Esophagus mucosa (tissue), 1 donor: ENCODE results near the gene THEM4. TPM values are rescaled to one million over a fixed set of nuclear protein-coding genes. Genes with fewer than 3 reads are reported as not detected.

Experiments used
- ATAC-seq: fragments of 200-7000 bp; cut with Tn5 transposase; one replicate; pipeline ENCODE4 v1.9.1; 2020
- total RNA-seq: library from RNA; stranded (reverse); gene quantifications from one replicate; pipeline ENCODE4 v1.2.4, GENCODE V29; 2023
- donor health status: DM: yes; HTN: yes; CAD: no.

THEM4 gene
- 4.8 TPM for total RNA-seq

DNA sequence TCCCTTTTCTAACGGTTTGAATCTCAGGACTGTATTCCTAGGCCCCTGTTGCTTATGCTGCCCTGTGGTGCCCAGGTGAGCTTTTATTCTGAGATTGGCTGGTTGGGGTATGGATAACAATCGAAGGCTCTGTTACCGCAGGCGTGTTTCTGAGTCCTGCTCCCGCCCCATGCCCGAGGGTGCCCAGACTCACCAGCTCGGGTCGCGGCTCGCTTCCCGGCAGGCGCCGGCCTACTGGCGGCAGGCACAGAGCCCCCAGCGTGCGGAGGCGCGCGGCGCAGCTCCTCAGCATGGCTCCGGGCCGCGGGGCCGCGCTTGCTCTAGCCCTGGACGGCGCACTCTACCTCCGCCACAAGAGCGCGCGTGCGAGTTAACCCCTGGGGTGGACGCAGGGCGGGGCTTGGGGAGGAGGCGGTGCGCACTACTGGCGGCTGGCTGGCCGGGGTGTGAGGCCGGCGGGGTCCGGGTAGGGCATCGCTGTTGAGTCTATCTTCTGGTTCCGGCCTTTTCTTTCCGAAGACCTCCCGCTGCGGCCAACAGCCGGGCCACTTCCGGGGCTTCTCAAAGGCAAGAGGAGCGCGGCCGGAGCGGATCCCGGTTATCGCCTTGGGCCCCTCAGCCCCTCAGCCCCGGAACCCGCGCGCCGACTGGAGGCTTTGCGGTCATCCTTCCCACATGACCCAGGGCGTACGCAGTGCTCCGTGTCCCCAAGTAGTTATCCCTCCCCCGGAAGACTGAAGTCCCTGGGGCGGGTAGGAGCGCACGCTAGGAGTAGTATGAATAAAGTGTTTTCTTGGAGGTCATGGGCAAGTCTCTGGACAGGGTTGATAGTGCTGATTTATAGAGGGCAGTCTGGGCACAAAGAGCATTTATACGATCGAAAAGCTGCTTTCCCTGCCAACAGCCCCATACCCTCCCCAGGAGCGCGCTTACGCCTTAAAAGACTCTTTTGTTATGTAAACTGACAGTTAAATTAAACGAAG, at the start of gene THEM4:
Gene THEM4 (minus strand): TSS at position 345 of the 983 bp plus-strand sequence. CDS start 53 bp downstream, at position 292.
- peak; percentile 99 for ATAC-seq

DNA sequence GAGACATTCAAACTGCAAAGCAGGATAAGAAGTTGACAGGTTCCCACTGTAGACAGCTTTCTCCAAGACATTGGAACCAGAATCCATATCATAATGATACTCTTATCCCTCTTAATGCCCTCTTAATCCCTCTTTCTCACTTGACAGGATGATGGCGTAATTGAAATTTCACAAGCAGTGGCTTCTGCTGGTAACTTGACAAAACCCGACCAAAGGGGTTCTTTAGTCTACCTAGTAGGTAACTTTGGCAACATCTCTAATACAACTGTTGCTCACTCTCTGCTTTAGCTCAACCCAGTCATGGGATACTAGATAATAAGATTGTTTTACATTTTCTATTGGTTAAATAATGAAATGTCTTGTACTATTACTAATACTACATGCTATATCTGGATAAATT, 49.6 kb upstream of the THEM4 start:
- ATAC-seq = peak; percentile 83

DNA sequence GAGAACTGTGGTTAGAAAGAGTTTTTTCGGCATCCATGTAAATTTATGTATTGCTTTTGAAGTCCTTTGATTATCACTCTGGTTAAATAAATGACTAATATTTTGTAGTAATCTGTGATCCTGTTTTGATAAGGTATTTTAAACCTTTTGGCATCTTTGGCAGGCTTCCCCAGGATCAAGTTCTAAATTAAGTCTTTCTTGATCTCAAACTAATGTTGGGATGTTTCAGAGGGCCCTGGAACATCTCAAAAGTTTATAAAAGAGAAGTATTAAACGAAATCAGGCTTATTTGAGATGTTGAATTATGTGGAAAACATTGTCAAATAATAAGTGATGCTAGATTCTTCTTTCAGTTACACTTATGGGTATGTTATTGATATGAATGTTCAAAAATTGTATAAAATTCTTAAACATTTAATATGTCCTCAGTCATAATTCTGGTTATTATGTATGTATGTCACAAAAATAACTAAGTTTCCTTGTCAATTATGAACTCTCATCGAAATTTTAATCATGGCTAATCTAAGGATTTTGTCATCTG, 47.7 kb upstream of the THEM4 start:
- ATAC-seq = no peak

DNA sequence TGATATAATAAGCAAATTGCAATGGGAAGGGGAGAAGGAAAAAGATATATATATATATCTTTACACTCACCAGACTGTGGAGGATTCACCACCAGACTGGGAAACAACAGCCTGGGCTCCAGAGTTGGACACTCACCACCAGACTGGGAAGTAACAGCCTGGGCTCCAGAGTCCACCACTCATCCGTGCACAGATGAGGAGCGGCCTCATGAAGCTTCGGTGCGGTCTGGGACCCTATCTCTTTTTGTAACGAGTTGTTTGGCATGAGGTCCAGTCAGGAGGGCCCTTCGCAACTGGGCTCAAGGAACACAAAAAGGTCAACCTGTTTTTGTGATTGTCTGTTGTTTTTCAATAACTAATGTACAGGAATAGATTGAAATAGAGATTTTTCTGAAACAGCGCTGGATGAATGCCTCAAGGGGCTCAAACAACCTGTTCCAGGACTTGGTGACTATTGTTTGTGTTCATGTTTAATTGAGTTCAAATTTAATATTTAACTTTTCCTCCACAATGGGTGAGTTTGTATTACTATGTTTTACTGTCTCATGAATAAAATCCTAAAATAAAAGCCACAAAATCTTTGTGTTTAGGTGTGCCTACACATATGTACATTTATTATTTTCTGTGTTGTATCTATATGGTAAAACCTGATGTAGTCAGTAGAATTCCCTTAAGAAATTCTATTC, 44.2 kb upstream of the THEM4 start:
- no peak for ATAC-seq

DNA sequence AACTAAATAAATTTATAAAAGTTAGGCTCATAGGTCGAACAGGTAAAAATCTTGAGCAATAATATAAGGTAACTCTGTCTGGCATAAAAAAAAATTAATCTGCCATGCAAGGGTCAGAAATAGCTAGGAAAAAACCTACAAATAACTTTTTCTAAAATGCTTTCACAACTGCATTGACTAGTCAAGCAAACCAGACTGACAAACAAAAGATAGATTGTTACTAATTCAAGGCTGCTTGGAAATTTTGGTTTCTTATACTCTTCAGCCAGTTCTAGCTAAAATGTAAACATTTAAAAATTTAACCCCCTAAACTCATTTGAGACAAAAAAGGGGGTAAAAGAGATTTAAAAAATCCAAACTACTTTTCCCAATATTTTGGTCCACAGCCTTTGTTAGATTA, 43.5 kb upstream of the THEM4 start:
- ATAC-seq = no peak

DNA sequence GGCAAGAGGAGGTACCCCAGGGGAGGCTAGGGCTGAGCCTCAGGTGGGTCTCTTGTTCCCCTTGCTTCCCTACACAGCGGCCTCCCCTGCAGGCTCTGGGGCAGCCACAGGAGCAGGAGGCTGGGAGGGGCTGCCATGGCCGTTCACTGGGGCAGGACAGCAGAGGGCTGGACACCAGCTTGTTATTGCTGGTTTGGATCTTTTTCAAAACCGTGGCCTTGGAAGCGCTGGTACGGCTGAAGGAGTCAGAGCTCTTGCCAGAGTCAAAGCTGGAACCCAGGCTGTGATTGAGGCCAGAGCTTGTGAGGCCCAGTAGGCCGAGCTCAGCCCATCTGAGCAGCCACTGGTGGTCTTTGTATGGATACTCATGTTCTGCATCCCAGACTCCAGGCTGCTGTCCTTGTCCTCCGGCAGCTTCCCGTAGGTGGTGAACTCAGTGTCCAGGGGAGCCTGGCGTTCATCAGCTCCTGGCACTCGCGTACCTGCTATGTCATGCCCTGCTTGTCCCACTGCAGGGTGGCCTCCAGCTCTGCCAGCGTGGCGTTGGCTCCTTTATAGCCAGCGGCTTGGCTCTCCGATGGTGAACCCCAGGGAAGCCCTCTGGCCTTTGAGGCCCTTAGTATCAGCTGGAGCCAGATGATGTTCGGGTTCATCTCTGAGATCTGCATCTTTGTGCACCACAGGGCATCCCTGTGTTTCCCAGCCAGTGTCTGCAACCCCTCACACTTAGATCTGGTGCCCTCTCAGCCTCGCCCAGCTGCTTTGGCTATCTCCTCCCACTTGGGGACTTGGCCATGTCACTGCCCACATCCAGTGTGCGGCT, 40.3 kb upstream of the THEM4 start:
- ATAC-seq = no peak

DNA sequence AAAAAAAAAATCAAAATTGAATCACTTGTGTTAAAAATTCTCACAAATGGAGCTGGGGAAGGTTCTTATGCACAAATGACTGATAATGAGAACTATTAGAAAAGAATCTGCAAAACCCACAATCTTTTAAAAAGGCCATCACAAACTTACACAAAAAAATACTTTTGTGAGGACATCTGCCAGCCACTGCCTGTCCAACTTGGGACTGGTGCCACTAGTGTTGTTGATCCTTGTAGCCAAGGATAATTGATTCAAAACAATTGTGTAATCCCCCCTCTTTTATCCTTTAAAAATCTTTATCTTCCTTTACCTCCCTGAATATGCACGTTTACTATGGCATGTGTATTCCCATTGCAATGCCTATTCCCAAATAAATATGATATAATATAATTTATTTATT, 39.2 kb upstream of the THEM4 start:
- no peak for ATAC-seq

DNA sequence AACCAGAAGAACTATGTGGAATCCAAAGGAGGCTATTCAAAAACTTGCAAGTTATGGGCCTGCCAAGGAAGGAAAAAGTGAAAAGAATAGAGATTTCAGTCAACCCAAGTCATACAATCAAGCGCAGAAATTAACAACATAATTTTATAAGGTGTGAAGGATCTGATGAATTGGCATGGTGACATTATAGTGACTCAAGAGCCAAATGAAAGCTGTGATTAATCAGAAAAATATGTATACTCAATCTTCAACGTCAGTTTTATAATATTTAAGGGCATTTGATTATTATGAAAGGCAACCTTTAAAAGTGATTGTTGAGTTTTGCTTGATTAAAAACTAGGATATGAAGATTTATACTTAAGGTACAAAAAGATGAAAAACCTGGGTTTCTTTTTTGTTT, 37.8 kb upstream of the THEM4 start:
- ATAC-seq = no peak

DNA sequence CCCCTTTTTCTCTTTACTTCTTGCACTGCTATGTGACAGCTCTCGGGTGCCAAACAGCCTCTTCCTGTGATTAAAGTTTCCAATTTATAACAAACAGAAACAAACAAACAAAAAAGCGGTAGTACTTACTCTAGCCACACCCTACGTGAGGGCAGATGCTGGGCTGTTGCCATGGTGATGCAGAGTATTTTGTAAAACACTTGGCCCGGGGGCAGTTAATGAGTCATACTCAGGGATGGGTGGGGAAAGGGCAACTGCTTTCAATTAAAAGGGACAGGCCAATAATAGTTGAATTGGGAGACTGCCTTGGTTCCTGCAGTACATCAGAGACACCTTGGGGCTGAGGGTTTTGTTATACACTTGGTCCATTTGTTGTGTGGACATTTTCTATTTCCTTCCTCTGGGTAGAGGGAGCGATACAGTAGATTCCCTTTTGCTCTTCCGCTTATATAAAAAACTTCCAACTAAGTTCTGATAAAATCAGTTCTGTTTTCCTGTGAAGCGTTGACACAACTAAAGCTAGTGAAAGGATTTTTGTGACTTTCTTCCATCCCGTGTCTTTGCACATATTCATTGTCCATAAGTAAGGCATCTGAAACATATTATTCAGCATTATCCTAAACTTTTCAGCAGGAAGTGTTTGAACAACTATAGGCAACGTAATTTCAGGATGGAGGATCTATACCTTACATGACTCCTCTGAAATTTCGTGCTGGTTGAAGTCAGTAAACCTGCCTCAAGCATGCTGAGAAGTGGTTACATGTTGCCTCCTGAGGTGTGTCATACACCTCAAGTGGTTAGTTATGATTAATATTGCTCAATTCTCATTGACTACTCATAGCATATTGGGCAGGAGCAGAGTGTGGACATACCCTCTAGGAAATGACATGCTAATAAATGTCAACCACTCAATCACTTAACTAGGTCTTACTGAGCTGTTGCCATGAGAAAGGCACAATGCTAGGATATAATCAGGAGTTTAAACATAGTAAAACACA, 36.7 kb upstream of the THEM4 start:
- ATAC-seq = peak; percentile 90

DNA sequence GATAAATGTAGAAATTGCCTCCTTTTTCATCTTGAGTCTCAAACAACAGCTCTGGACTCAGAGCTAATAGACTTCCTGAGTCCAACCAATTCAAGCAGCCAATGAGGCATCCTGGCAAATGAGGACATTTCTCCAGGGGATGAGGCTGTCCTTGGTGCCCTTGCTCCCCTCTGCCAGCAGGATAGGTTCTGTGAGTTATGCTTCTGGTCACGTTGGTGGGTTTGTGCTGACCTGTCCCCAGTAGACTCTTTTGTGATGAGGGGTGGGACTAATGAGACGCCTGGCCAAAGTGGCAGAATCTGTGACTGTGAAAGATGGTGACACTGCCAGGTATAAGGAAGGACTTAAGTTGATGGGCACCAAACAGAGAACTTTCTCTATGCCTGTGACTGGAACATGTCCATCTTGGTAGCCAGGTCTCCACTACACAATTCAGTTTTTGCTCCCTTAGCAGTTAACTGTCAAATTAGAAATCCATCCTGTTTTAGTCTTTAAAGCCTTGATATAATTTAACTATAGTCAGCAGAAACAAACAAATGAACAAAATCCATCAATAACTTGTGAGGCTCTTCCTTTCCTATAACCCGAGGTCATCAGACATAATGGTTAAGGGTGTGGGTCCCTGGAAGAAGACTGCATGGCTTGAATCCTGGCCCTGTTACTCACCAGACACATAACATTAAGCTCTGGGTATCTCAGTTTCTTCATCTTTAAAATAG, 35.7 kb upstream of the THEM4 start:
- no peak for ATAC-seq

DNA sequence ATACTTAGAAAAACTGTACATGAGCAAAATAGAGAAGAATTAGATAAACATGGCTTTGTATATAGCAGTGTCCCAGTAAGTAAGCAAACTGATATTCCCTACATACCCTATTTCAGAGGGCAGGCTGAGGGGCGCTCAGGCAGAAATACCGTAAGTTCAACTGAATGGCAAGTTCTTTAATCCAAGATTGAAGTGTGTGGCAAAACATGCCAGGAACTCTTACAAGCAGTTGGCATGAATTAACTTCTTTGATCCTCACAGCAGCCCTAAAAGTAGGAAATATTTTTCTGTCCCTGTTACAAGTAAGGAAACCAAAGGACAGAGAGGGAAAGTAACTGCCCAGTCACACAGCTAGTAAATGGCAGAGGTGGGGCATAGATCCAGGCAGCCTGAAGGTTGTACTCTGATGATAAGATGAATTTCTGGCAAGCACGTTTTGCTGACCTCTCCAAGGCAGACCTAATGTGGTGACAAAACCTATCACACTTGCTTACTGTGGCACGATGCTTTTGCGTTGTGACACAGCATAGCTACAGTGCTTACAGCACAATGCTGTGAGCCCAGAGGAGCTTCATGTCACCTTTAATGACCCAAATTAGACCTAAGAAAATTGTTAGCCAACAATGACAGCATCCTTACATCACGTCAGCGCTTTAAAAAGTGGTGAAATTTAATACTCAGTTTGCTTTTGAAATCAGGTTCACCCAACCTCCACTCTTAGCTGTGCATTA, 35.0 kb upstream of the THEM4 start:
- ATAC-seq = no peak

DNA sequence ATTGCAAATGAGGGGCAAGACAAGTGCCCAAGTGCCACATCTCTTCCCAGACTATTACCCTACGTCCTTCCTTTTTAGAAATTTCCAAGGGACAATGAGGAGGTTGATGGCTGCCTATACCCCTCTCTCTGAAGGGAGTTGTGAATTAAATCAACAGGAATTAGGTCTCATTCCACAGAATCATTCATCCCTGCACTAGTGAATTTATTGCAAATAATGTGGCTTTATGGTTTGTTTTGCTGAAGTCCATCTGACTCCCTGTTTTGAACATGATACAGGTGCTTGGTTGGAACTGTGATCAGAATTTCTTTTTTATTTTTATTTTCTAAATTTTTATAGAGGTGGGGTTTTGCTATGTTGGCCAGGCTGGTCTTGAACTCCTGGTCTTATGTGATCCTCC, 34.3 kb upstream of the THEM4 start:
- ATAC-seq = no peak

DNA sequence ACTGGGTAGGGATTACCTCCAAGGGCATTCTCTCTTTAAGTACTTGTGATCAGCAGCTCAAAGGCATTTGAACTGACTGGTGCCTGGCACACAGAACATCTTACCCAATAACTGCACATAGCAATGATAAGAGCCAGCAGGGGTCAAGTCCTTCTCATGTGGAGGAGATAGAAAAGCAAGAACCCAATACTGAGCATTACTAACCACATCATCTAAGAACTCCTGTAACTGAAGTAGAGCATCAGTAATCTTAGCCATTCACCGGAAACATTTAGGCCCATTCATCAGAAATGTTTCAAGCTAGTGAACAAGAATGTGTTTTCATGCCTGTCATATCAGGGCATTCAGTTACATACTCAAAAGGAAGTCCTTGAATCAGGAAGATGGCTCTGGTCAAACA, 33.6 kb upstream of the THEM4 start:
- no peak for ATAC-seq

DNA sequence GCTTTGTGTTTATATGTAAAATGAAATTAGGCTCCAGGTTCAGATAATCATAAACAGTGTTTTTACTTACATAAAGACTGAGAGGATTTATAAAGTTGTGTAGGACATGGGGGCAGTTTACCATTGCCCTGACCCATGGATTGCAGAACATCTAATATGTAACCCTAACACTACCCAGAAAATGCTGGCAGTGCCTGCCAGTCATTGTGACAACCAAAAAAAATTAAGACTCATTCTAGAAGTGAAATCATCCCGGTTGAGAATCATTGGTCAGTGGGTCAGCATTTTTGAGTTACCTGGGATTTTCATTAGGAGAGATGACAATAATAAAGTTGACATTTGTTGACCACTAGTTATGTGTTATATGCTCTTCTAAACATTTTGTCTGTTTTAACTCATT, 31.2 kb upstream of the THEM4 start:
- no peak for ATAC-seq

DNA sequence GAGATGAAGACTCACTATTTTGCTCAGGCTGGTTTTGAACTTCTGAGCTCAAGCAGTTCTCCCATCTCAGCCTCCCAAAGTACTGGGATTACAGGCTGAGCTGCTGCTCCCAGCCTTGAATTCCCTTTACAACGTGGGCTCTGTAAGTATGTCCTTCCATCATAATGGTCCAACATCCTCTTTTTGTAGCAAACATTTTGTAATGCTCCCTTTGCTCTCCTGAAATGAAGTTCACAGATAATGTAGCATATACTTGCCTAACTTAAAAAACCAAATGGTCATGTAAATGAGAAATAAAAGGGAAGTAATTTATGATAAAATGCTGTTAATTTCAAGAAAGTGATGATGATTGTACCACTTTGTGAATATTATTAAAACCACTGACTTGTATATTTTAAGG, 30.5 kb upstream of the THEM4 start:
- ATAC-seq = no peak

DNA sequence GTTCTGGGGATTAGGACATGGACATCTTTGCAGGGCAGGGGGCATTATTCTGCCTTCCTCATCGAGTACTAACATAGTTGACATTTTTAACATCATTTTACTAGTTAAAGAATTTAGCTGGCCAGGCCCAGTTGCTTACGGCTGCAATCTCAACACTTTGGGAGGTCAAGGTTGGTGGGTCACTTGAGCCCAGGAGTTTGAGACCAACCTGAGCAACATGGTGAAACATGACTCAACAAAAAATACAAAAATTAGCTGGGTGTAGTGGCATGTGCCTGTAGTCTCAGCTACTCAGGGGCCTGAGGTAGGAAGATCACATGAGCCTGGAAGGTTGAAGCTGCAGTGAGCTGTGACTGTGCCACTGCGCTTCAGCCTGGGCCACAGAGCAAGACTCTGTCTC, 29.8 kb upstream of the THEM4 start:
- no peak for ATAC-seq

DNA sequence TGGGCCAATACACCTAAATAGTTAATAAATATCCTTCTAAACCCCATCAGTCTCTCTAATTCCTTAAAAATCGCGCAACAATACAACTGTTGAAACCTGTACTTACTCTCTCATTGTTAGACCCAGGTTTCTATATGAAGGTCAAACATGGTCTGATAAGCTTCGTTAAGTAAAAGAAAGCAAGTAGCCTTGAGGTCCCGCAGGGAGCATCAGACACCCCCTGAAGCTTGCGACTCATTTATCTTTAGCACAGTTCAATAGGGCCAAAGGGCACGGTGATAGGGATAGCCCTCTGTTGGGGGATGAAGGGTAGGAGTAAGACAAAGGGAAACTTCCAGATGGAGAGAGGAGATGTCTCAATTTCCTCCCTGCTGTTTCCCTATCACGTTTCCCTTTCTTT, 27.3 kb upstream of the THEM4 start:
- no peak for ATAC-seq

DNA sequence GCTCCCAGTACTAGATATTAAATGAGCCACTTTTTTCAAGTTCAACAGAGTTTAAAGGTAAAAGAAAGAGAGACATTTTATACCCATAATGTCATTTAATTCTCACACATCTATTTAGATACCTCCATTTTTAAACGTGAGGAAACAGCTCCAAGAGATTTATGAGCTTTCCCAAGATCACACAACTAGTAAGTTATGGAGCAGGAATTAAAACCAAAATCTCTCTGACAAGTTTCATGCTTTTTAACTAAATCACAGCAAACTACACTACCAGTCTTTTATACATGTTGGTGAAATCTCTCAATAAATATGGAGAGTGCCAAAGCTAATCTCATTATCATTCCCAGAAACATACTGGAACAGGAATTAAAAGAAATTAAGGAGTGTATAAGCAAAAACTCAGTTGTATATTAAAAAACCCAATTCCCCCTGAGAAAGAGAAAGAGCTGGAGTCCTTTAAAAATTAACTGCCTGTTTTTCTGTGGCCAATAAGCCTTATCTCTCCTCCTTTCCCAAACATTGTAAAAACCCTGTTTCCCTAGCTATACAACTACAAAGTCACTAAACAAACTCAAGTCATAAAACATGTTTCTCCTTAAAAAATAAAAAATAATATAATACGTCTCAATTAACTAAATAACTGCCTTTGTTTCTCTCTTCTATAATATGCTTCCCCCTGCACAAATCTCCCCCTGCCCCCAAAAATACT, 26.7 kb upstream of the THEM4 start:
- ATAC-seq = no peak

DNA sequence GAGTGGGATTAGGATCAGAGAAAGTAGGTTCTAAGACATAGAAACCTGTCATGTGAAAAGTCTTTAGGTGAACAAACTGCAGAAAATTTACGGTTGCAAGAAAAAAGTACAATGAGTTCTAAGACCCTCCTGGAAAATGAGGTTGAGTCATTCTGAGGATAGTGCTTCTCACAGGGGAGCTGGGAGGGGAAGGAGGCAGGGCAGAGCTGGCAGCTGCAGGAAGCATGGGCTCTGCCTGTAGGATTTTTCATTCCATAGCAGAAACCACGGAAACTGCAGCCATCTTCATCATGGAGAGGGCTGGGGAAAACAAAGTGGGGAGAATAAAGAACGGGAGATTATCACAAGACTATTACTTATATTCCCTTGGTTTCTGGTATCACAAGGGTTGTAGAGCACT, 25.8 kb upstream of the THEM4 start:
- ATAC-seq = no peak
